DOHH2 (cell line): ENCODE measurements around the gene RGMB.

Source experiments
- H3F3A ChIP-seq: fragments of 200-600 bp; sonication (generic), shearing (Covaris generic); 2 replicates; pipeline ENCODE4 v1.6.0; 2016; ENCODE audit warnings: antibody characterized with exemption, mild to moderate bottlenecking; ENCODE audit not compliant: control insufficient read depth, insufficient read depth
- H3K27ac ChIP-seq: fragments of 200-600 bp; sonication (generic); 2 replicates; pipeline ENCODE4 v1.5.1; 2014; ENCODE audit warnings: low read depth, mild to moderate bottlenecking, low read length, moderate library complexity
- H3K27me3 ChIP-seq: fragments of 200-600 bp; sonication (generic); 2 replicates; pipeline ENCODE4 v1.6.1; 2014; ENCODE audit warnings: mild to moderate bottlenecking, low read length, mixed read lengths; ENCODE audit not compliant: control insufficient read depth
- H3K36me3 ChIP-seq: fragments of 200-600 bp; sonication (generic); 2 replicates; pipeline ENCODE4 v1.6.1; 2014; ENCODE audit warnings: mild to moderate bottlenecking, low read length, moderate library complexity, mixed read lengths; ENCODE audit not compliant: control insufficient read depth
- H3K4me1 ChIP-seq: fragments of 200-600 bp; sonication (generic); 2 replicates; pipeline ENCODE4 v1.6.1; 2014; ENCODE audit warnings: mild to moderate bottlenecking, low read length, mixed read lengths; ENCODE audit not compliant: control insufficient read depth
- H3K4me2 ChIP-seq: fragments of 200-600 bp; sonication (generic); 2 replicates; pipeline ENCODE4 v1.6.0; 2014; ENCODE audit warnings: mild to moderate bottlenecking, low read length, moderate library complexity
- H3K4me3 ChIP-seq: fragments of 200-600 bp; sonication (generic); 2 replicates; pipeline ENCODE4 v1.5.1; 2014; ENCODE audit warnings: mild to moderate bottlenecking, low read length, mixed read lengths
- H3K79me2 ChIP-seq: fragments of 200-600 bp; sonication (generic); 2 replicates; pipeline ENCODE4 v1.6.1; 2014; ENCODE audit warnings: mild to moderate bottlenecking, low read length, mixed read lengths; ENCODE audit not compliant: control insufficient read depth
- H3K9me2 ChIP-seq: fragments of 200-600 bp; sonication (generic); replicated peaks from 2 replicates; pipeline ENCODE4 v1.6.1; 2014; ENCODE audit warnings: mild to moderate bottlenecking, low read length, mixed read lengths; ENCODE audit not compliant: control insufficient read depth
- H3K9me3 ChIP-seq: fragments of 200-600 bp; sonication (generic); 2 replicates; pipeline ENCODE4 v1.6.1; 2014; ENCODE audit warnings: antibody characterized with exemption, low read length, mixed read lengths; ENCODE audit not compliant: control insufficient read depth, insufficient read depth
- H4K20me1 ChIP-seq: fragments of 200-600 bp; sonication (generic); 2 replicates; pipeline ENCODE4 v1.6.0; 2014; ENCODE audit warnings: low read depth, mild to moderate bottlenecking, antibody characterized with exemption, low read length, moderate library complexity; ENCODE audit not compliant: control insufficient read depth, insufficient read depth
- EZH2phosphoT487 ChIP-seq: fragments of 200-600 bp; sonication (generic); IDR thresholded peaks from 2 replicates; pipeline ENCODE4 v1.6.1; 2017; ENCODE audit warnings: borderline replicate concordance, mild to moderate bottlenecking, antibody characterized with exemption, low read length, moderate library complexity, mixed read lengths
- TF ChIP-seq, protein P1 (sequence below): fragments of 200-600 bp; sonication (generic); IDR thresholded peaks from one replicate; pipeline ENCODE4 v1.5.1; 2014; ENCODE audit warnings: antibody characterized with exemption, mild to moderate bottlenecking, low read depth, low read length; ENCODE audit not compliant: poor library complexity, severe bottlenecking

Gene RGMB

DNA sequence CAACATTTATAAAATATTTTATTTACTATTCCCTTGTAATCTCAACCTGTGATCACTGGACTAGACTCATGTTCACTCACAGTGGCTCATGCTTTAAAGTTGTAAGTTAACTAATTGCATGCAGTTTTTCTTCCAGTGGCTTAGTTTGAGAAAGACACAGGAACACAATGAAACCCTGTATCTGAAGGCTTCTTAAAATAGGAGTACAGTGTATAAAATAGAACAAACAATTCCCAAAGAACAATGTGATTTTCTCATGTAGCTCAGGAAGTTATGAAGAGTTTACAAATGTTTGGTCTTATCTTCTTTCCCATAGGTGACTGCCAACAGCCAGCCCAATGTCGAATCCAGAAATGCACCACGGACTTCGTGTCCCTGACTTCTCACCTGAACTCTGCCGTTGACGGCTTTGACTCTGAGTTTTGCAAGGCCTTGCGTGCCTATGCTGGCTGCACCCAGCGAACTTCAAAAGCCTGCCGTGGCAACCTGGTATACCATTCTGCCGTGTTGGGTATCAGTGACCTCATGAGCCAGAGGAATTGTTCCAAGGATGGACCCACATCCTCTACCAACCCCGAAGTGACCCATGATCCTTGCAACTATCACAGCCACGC, 5.9 kb downstream of the RGMB start:
- Histone ChIP-seq H3K27me3 (no peaks in the 10 kb centered on the region), H3K9me2 (no peaks in the 10 kb centered on the region), H3K36me3 (peaks cover 39% of the 10 kb centered on the region), H4K20me1 (peaks cover 19% of the 10 kb centered on the region), H3K4me1 (peaks cover 14% of the 10 kb centered on the region), H3K9me3 (no peaks in the 10 kb centered on the region), H3F3A (no peaks in the 10 kb centered on the region), H3K79me2 (peaks cover 87% of the 10 kb centered on the region), H3K27ac (no peak overlapping the region), H3K4me3 (no peak overlapping the region), H3K4me2 (no peak overlapping the region)
- TF ChIP-seq, protein P1, sequence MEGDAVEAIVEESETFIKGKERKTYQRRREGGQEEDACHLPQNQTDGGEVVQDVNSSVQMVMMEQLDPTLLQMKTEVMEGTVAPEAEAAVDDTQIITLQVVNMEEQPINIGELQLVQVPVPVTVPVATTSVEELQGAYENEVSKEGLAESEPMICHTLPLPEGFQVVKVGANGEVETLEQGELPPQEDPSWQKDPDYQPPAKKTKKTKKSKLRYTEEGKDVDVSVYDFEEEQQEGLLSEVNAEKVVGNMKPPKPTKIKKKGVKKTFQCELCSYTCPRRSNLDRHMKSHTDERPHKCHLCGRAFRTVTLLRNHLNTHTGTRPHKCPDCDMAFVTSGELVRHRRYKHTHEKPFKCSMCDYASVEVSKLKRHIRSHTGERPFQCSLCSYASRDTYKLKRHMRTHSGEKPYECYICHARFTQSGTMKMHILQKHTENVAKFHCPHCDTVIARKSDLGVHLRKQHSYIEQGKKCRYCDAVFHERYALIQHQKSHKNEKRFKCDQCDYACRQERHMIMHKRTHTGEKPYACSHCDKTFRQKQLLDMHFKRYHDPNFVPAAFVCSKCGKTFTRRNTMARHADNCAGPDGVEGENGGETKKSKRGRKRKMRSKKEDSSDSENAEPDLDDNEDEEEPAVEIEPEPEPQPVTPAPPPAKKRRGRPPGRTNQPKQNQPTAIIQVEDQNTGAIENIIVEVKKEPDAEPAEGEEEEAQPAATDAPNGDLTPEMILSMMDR, result no peak
- no peak for TF ChIP-seq EZH2phosphoT487

DNA sequence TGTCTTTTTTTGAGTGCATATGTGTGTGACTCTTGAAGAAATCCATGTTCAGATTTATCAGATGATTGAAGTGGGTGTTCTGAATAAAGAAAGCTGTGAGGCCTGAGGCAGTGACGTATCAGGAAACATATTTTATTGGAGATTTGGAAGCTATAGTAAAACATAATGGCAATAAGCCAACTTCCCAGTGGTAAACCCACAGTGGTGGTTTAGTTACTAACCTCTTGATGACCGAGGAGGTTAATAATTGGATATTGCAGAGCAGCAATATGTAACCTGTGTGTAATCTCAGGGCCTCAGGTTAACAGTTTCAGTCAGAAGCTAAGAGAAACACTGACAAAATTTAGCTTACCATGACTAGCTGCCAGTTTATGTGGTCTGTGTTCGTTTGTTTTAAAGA, 6.9 kb downstream of the RGMB start:
- H3K4me2 ChIP-seq, result no peak overlapping the region
- TF ChIP-seq EZH2phosphoT487, result no peak
- TF ChIP-seq, protein P1, result no peak
- H3K79me2 ChIP-seq, result peaks cover 87% of the 10 kb centered on the region
- no peak overlapping the region for H3K4me3 ChIP-seq
- H3K9me3 ChIP-seq, result no peaks in the 10 kb centered on the region
- no peak overlapping the region for H3K27ac ChIP-seq
- H3K9me2 ChIP-seq, result no peaks in the 10 kb centered on the region
- H3K4me1 ChIP-seq, result peaks cover 6% of the 10 kb centered on the region
- H3K27me3 ChIP-seq, result no peaks in the 10 kb centered on the region
- H3K36me3 ChIP-seq, result peaks cover 37% of the 10 kb centered on the region
- no peaks in the 10 kb centered on the region for H3F3A ChIP-seq
- H4K20me1 ChIP-seq, result peaks cover 8% of the 10 kb centered on the region

DNA sequence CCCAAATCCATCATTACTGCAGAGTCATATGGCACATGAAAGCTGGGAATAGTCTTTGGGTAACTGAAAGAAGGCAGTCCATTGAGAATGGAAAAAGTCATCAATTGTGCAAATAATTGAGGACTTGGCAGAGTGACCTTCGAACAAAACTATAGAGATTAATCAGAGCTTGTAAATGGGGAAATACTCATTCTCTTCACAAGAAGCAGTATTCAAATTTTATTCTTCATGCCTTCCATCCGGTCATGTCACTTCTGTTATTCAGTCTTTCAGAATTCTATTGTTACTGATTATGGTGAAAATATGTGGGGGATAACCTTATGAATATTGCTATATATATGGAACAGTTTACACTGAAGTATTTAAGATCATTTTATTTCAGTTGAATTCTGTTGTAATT, 8.1 kb downstream of the RGMB start:
- peaks cover 43% of the 10 kb centered on the region for H3K36me3 ChIP-seq
- no peaks in the 10 kb centered on the region for H3K9me3 ChIP-seq
- H3K4me1 ChIP-seq, result no peaks in the 10 kb centered on the region
- H3K4me2 ChIP-seq, result no peak overlapping the region
- H3K79me2 ChIP-seq, result peaks cover 85% of the 10 kb centered on the region
- no peaks in the 10 kb centered on the region for H3F3A ChIP-seq
- no peaks in the 10 kb centered on the region for H3K27me3 ChIP-seq
- H3K9me2 ChIP-seq, result no peaks in the 10 kb centered on the region
- no peak overlapping the region for H3K27ac ChIP-seq
- H3K4me3 ChIP-seq, result no peak overlapping the region
- no peaks in the 10 kb centered on the region for H4K20me1 ChIP-seq
- TF ChIP-seq, protein P1, result no peak
- TF ChIP-seq EZH2phosphoT487, result no peak
